ENCODE measurements around the gene HTR1D.
"Not testable (repeated sequence)": the region's sequence is repeated elsewhere in the genome, so short reads cannot be mapped to it uniquely, and the experiment has no call there.

The HTR1D gene

DNA sequence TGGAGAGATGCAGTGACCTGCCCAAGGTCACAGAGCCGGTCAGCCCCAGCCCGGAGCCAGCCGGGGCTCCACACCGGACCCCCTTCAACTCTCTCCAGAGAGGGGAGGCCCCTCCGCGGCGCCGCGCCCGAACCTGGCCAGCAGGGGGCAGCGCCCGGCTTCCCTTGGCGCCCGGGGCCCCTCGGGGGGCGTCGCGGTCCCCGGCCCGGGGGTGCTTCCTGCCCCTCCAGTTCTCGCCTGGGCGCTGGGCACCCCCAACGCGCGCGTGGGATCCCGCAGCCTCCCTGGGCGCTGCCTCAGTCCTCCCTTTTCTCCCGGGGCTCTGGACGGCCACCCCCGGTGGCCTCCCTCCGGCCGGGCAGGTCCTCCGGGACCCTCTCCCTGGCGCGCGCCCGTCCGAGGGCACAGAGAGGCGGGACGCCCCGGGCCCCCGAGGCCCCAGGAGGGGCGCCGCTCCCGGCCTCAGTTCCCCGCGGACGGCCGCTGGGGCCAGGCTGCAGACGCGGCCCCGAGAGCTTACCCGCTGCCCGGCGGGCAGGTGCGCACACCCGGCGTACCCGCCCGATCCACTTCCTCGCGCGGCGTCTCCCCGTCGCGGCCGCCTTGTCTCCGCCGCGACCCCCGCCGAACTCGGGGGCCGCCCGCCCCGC is 406 bp downstream of the HTR1D start:
- DNase-seq, result no peak

GRCh38 chr1:23215751-23216449 is 1.4 kb downstream of the HTR1D start:
- DNase-seq, result no peak

GRCh38 chr1:23215291-23215690 is 2.0 kb downstream of the HTR1D start:
- DNase-seq, result no peak

- no peak for DNase-seq
Measured at GRCh38 chr1:23214640-23215039, 2.7 kb downstream of the HTR1D start.

DNA sequence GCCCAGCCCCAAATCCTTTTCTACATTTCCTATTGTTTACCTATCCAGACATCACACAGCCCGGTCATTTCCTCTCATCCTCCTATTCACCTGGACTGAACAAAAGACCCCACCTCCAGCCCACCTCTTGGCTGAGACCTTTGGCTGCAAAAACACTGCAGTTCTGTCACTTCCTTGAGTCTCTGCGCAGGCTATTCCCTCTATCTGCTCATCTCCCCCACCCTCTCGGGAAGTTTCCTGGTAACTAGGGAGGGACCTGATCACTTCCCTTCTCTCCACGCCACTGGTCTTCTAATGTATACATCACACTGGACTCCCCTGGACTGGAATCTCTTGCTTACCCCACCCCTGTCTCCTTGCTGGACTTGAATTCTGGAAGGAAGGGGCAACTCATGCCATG is 5.3 kb downstream of the HTR1D start:
- no peak for DNase-seq

DNA sequence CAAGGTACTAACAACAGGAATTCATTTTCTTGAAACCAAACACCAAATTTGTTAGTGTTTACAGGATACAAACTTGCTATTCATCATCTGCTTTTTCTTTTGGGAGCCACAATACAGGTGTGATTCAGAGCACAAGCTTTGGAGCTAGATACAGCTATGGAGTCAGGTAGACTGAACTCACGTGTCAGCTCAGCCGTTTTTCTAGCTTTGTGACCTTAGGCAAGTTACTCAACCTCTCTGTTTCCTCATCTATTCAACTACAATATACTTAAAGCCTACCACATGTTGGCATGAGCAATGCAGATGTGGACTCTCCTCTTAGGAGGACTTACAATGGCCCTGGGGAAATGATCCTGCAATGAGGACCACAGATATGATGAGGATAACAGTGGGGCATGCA is 6.3 kb downstream of the HTR1D start:
- no peak for DNase-seq

GRCh38 chr1:23210351-23210785 is 6.9 kb downstream of the HTR1D start:
- no peak for DNase-seq

- DNase-seq, result no peak
Measured at GRCh38 chr1:23209770-23210169, 7.5 kb downstream of the HTR1D start.

DNA sequence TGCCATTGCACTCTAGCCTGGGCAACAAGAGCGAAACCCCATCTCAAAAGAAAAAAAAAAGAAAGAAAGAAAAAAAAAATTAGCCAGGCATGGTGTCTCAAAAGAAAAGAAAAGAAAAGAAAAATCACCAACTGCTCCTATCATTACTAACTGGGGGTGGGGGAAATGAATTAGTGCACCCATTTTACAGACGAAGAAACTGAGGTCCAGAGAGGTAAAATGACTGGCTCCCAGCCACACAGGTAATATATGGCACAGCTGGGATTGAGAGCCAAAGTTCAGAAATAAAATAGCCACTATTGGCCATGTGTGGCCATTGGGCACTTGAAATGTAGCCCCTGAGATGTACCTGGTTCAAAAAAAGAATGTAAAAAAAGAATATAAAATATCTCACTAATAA is 8.8 kb downstream of the HTR1D start:
- DNase-seq, result no peak

- DNase-seq, result not testable (repeated sequence)
Measured at GRCh38 chr1:23207733-23208132, 9.6 kb downstream of the HTR1D start.

- DNase-seq, result peak in 1 of 2 experiments; percentile 59
Measured at GRCh38 chr1:23202263-23202749, 15.0 kb downstream of the HTR1D start.

DNA sequence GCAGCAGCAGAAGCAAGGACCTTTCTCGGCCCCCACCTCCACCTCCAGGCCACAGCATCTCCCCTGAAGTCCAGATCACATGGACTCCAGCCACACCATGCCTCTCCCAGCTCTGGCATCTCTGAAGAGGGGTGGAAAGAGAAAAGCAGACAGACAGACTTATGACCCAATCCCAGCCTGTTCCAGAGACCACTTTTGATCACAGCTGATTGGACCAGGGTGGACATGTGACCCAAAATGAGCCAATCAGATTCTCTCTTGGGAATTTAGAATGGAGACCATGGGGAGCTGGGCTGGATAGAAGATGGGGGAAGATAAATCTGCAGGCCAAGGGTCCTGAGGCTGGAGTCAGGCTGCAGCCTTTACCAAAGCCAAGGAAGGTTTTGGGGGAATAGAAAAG is 16.4 kb downstream of the HTR1D start:
- DNase-seq, result no peak

GRCh38 chr1:23198373-23198772 is 18.9 kb downstream of the HTR1D start:
- DNase-seq, result no peak

DNA sequence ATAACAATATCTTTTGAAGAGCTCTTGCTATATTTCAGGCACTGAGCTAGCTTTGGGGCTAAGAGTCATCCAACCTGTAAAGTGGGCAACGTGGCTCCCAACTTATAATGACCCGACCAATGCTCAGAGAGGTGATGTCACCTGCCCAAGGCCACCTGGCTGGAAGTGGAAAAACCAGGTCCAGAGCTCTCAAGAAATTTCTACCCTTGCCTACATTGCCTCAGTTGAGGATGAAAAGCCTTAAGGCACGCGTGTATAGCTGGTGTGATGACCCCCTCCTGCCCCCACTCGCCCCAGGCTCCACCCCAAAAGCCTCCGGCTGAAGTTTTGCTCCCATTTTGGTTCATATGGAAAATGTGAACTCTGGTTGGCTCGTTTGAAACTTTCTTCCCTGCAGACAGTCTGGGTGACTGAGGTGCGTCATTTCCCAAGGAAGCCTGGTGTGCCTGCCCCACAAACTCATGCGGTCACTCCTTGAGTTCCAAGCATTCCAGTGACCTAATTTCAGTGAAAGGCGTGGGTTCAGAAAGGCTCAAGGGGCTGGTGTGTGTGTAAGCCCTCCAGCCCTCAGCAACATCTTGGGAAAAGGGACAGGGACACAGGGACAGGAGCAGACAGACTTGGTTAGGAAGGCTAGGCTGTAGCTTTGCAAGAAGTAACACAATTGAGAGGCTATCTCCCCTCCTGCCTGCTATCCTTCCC is 20.5 kb downstream of the HTR1D start:
- DNase-seq, result no peak

- no peak for DNase-seq
Measured at GRCh38 chr1:23194119-23194984, 22.9 kb downstream of the HTR1D start.

DNA sequence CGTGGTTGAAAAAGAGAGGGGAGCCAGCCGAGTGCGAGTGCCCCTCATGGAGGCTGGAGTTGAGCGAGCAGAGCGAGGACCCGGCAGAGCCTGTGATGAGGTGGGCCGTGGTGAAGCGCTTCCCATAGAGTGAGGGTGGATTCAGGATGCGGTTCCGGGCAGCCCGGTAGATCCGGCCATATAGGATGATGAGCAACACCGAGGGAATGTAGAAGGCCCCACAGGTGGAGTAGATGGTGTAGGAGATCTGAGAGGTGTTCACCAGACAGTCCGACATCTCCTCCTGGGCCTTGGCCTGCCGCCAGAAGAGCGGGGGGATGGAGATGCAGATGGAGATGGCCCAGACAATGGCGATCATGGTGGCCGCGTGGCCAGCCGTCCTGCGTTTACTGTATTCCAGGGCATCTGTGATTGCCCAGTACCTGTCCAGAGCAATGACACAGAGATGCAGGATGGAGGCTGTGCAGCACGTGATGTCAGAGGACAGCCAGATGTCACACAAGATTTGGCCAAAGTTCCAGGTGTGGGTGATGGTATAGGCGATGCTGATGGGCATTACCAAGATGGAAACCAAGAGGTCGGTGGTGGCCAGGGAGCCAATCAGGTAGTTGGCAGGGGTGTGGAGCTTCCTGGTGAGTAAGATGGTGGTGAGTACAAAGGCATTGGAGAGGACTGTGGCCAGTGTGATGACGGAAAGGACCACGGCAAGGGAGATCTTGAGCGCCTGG is 23.7 kb downstream of the HTR1D start:
- no peak for DNase-seq

GRCh38 chr1:23191199-23191598 is 26.1 kb downstream of the HTR1D start:
- no peak for DNase-seq

DNA sequence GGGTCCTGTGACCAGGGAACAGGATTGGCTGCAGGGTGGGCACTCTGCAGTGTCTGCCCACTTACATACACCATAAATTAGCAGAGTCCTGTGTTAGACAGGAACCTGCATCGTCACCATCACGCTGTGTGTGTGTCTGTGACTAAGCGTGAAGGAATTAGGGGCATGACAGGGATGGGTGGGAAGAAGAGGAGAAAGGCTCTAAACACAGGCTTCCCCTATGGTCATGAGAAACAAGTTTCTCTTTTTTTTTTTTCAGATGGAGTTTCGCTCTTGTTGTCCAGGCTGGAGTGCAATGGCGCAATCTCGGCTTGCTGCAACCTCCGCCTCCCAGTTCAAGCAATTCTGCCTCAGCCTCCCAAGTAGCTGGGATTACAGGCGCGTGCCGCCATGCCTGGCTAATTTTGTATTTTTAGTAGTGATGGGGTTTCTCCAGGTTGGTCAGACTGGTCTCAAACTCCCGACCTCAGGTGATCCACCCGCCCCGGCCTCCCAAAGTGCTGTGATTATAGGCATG is 28.3 kb downstream of the HTR1D start:
- DNase-seq, result not testable (repeated sequence)

DNA sequence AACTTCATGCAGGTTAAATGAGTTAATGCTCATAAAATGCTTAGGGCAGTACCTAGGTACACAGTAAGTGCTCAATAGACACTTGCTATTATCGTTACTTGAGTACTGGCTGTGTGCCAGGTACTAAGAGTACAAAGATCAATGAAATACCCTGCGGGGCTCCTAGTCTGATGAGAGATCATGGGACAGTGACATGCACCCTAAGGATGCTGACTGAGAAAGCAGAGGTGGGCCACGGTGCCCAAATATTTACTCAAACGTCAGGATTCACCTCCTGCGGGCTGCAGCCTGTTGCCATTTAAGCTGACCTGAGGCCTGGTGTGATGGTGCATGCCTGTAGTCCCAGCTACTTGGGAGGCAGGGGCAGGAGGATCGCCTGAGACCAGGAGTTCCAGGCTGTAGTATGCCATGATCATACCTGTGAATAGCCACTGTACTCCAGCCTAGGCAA is 28.8 kb downstream of the HTR1D start:
- DNase-seq, result no peak

GRCh38 chr1:23187637-23188036 is 29.7 kb downstream of the HTR1D start:
- no peak for DNase-seq

DNA sequence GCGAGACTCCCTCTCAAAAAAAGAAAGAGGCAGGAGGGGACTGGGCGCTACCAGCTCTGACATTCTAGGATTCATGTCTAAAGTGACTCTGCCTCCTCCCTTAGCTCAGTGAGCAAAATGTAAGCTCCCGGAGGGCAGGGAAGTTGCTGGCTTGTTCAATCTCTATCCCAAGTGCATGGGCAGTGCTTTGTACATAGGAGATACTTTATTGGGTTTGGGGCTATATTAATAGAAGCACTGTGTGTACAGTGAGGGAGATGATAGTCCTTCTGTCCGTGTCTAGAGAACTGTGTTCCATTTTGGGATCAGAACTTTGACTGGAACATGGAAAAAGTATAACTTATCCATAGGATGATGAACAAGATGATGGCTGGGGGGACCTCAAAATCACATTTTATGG is 31.9 kb downstream of the HTR1D start:
- no peak for DNase-seq
